Calu3 (cell line): ENCODE measurements around the gene RTL10. TPM values are rescaled to one million over a fixed set of nuclear protein-coding genes. Genes with fewer than 3 reads are reported as not detected.

Experiments
- BruUV-seq: library from RNA; stranded (reverse); fragments of 400-500 nt; replicated peaks from 2 replicates; lab custom pipeline; 2021; lab: Mats Ljungman, UMichigan
- CTCF ChIA-PET: fragments of 300-600 bp; sonication (Branson Sonifier 250); formaldehyde crosslinking; loops from one replicate; lab custom pipeline; 2022; ENCODE audit warnings: antibody characterized with exemption; lab: Charles Lee
- DNase-seq: peaks from one replicate; pipeline ENCODE4 v3.0.0; 2022
- H3K27ac Mint-ChIP-seq: one replicate; pipeline ENCODE4 v1.8.0; 2022; ENCODE audit warnings: mixed read lengths; ENCODE audit not compliant: unreplicated experiment
- H3K27me3 Mint-ChIP-seq: one replicate; pipeline ENCODE4 v1.8.0; 2022; ENCODE audit warnings: mixed read lengths; ENCODE audit not compliant: unreplicated experiment
- H3K36me3 Mint-ChIP-seq: one replicate; pipeline ENCODE4 v1.8.0; 2022; ENCODE audit warnings: mild to moderate bottlenecking, moderate library complexity, mixed read lengths; ENCODE audit not compliant: insufficient read depth, unreplicated experiment
- H3K4me1 Mint-ChIP-seq: one replicate; pipeline ENCODE4 v1.8.0; 2022; ENCODE audit warnings: mild to moderate bottlenecking, low read depth, mixed read lengths; ENCODE audit not compliant: unreplicated experiment
- H3K4me3 Mint-ChIP-seq: one replicate; pipeline ENCODE4 v1.8.0; 2022; ENCODE audit warnings: mild to moderate bottlenecking, low read depth, moderate library complexity, mixed read lengths; ENCODE audit not compliant: unreplicated experiment
- H3K9me3 Mint-ChIP-seq: one replicate; pipeline ENCODE4 v1.8.0; 2022; ENCODE audit warnings: low read depth, mixed read lengths; ENCODE audit not compliant: unreplicated experiment
- CTCF ChIP-seq: fragments of 200-600 bp; IDR thresholded peaks from one replicate; pipeline ENCODE4 v1.8.0; 2022; ENCODE audit warnings: antibody characterized with exemption; ENCODE audit not compliant: unreplicated experiment
- intact Hi-C: fragments of 100-400 bp; cut with micrococcal nuclease; formaldehyde crosslinking; loops from one replicate; pipeline ENCODE4 v1.10.0; 2022; ENCODE audit not compliant: unreplicated experiment
- total RNA-seq: library from RNA; stranded (reverse); gene quantifications from 2 replicates; pipeline ENCODE4 v1.2.3, GENCODE V29; 2022

Gene RTL10
- total RNA-seq, 1 experiment from 2014 or later: 26.2 TPM

- TF ChIP-seq CTCF: no peak
- Mint-ChIP-seq H3K4me3 (no peak overlapping the region), H3K4me1 (no peaks in the 10 kb centered on the region), H3K27ac (no peak overlapping the region), H3K27me3 (no peaks in the 10 kb centered on the region), H3K36me3 (no peaks in the 10 kb centered on the region), H3K9me3 (no peaks in the 10 kb centered on the region)
- CTCF ChIA-PET: interaction anchor here (0.6 kb wide), 1 partner anchor 562 kb away, joined by 4 read pairs; no protein-coding TSS in a partner anchor
- intact Hi-C loops: no loop called here
- BruUV-seq: no TSS peak
- no peak for DNase-seq
Observed at GRCh38 chr22:19862619-19863246, 8.1 kb upstream of the RTL10 start.

- Mint-ChIP-seq H3K27me3 (no peaks in the 10 kb centered on the region), H3K27ac (no peak overlapping the region), H3K9me3 (no peaks in the 10 kb centered on the region), H3K4me1 (peaks cover 6% of the 10 kb centered on the region), H3K36me3 (peaks cover 13% of the 10 kb centered on the region), H3K4me3 (no peak overlapping the region)
- TF ChIP-seq CTCF: no peak
- no peak for DNase-seq
- no TSS peak for BruUV-seq
- intact Hi-C loops: no loop called here
- CTCF ChIA-PET: no interaction called here
Observed at GRCh38 chr22:19859861-19860510, 5.3 kb upstream of the RTL10 start.

- BruUV-seq: no TSS peak
- Mint-ChIP-seq H3K27ac (no peak overlapping the region), H3K27me3 (no peaks in the 10 kb centered on the region), H3K9me3 (no peaks in the 10 kb centered on the region), H3K4me3 (no peak overlapping the region), H3K36me3 (peaks cover 32% of the 10 kb centered on the region), H3K4me1 (peaks cover 20% of the 10 kb centered on the region)
- intact Hi-C loops: no loop called here
- CTCF ChIA-PET: no interaction called here
- DNase-seq: no peak
- TF ChIP-seq CTCF: no peak
Observed at GRCh38 chr22:19857382-19857781, 2.7 kb upstream of the RTL10 start.

- peak; percentile 49 for DNase-seq
- Mint-ChIP-seq H3K27ac (peak overlapping the region; percentile 28), H3K4me3 (peak overlapping the region; percentile 95), H3K36me3 (peaks cover 41% of the 10 kb centered on the region), H3K4me1 (peaks cover 31% of the 10 kb centered on the region), H3K27me3 (no peaks in the 10 kb centered on the region), H3K9me3 (no peaks in the 10 kb centered on the region)
- intact Hi-C loops: loop anchor here (2.0 kb wide), 2 partner anchors 25 to 49 kb away; no protein-coding TSS in a partner anchor
- CTCF ChIA-PET: no interaction called here
- TSS peak; percentile 34 for BruUV-seq
- TF ChIP-seq CTCF: no peak
Observed at GRCh38 chr22:19855504-19856409, 1.1 kb upstream of the RTL10 start.
